A549 (cell line): Measurements from ENCODE around the gene MRPS16.

Experiments
- CTCF ChIP-seq: fragments of >200 bp; sonication (Bioruptor Twin); formaldehyde crosslinking; IDR thresholded peaks from 3 replicates; pipeline ENCODE4 v1.5.1; 2016
- EP300 ChIP-seq, 2 experiments: fragments of >200 bp; sonication (Bioruptor Twin); formaldehyde crosslinking; IDR thresholded peaks; 2 replicates in 1 of 2; 3 replicates in 1 of 2; pipeline ENCODE4 v1.6.1; 2016 to 2017
- ESRRA ChIP-seq: fragments of 150-350 bp; IDR thresholded peaks from 2 replicates; pipeline ENCODE4 v1.6.1; 2014; ENCODE audit warnings: mild to moderate bottlenecking, low read length, borderline replicate concordance
- FOSB ChIP-seq: fragments of 250-450 bp; sonication (Bioruptor Pico); IDR thresholded peaks from 2 replicates; pipeline ENCODE4 v1.5.0; 2020; ENCODE audit warnings: mild to moderate bottlenecking, moderate library complexity
- GATA3 ChIP-seq: IDR thresholded peaks from 2 replicates; pipeline ENCODE4 v1.6.1; 2012; ENCODE audit warnings: borderline replicate concordance
- HOXA7 ChIP-seq: fragments of 250-450 bp; sonication (Bioruptor Pico); IDR thresholded peaks from 2 replicates; pipeline ENCODE4 v1.5.0; 2020; ENCODE audit warnings: mild to moderate bottlenecking, moderate library complexity
- MYC ChIP-seq: IDR thresholded peaks from 2 replicates; pipeline ENCODE4 v1.6.1; 2012; ENCODE audit warnings: mild to moderate bottlenecking, inconsistent platforms, low read length, improper control_type of control experiment, borderline replicate concordance
- PBX3 ChIP-seq: IDR thresholded peaks from 2 replicates; pipeline ENCODE4 v1.6.1; 2012
- POLR2A ChIP-seq: IDR thresholded peaks from 2 replicates; pipeline ENCODE4 v1.6.1; 2012; ENCODE audit warnings: mild to moderate bottlenecking, low read length
- POLR2AphosphoS2 ChIP-seq: conservative IDR thresholded peaks from 2 replicates; pipeline ENCODE4 v1.6.1; 2012; ENCODE audit warnings: low read length, improper control_type of control experiment, inconsistent platforms
- REST ChIP-seq: fragments of 200-600 bp; sonication (generic); IDR thresholded peaks from 2 replicates; pipeline ENCODE4 v1.6.1; 2016; ENCODE audit warnings: antibody characterized with exemption, mild to moderate bottlenecking, moderate library complexity
- SREBF2 ChIP-seq: fragments of 450-650 bp; IDR thresholded peaks from 2 replicates; pipeline ENCODE4 v1.6.1; 2014; ENCODE audit warnings: mild to moderate bottlenecking, moderate library complexity
- USF2 ChIP-seq: fragments of 450-650 bp; IDR thresholded peaks from 2 replicates; pipeline ENCODE4 v1.6.1; 2014; ENCODE audit warnings: antibody characterized with exemption

- TF ChIP-seq CTCF = no peak
- TF ChIP-seq REST = no peak
- peak in 1 of 2 experiments; percentile 66; a peak in 1 of 5 replicates for TF ChIP-seq EP300 (IDR thresholded peaks at IDR 0.05)
- TF ChIP-seq ESRRA = no peak
- TF ChIP-seq USF2 = no peak
- no peak for TF ChIP-seq SREBF2
- no peak for TF ChIP-seq MYC
- TF ChIP-seq POLR2AphosphoS2 = no peak
- TF ChIP-seq GATA3 = peak; percentile 50; the same call in 1 of the 2 replicates
- TF ChIP-seq HOXA7 (CRISPR knock-in tag) = no peak
- TF ChIP-seq POLR2A = no peak
- no peak for TF ChIP-seq PBX3
- no peak for TF ChIP-seq FOSB (CRISPR knock-in tag)
Measured at GRCh38 chr10:73262105-73262730, 9.8 kb upstream of the MRPS16 start.
